Islet precursor cell (in vitro differentiated cells): ENCODE results near the gene TMEM52B.
"Not testable (repeated sequence)": the region's sequence is repeated elsewhere in the genome, so short reads cannot be mapped to it uniquely, and the experiment has no call there.

Experiments used
- DNase-seq: peaks from one replicate; pipeline ENCODE4 v3.0.0-alpha.2; 2018

Gene TMEM52B

GRCh38 chr12:10211940-10212738 lies 33.3 kb downstream of the TMEM52B start:
- DNase-seq, result peak; percentile 99

GRCh38 chr12:10212739-10213131 lies 33.9 kb downstream of the TMEM52B start, which contains the start of gene GABARAPL1:
TSS of gene GABARAPL1 (plus strand) at chr12:10212877. CDS start at chr12:10213130, 253 bp downstream.
- peak; percentile 93 for DNase-seq

GRCh38 chr12:10213168-10214135 lies 34.6 kb downstream of the TMEM52B start:
- DNase-seq, result peak; percentile 84

GRCh38 chr12:10214136-10214894 lies 35.5 kb downstream of the TMEM52B start:
- DNase-seq, result peak; percentile 57

- DNase-seq, result no peak
Measured at GRCh38 chr12:10214895-10215267, 36.0 kb downstream of the TMEM52B start.

GRCh38 chr12:10215436-10215835 lies 36.6 kb downstream of the TMEM52B start:
- DNase-seq, result no peak

- peak; percentile 39 for DNase-seq
Measured at GRCh38 chr12:10215946-10216345, 37.1 kb downstream of the TMEM52B start.

- no peak for DNase-seq
Measured at GRCh38 chr12:10218021-10218420, 39.2 kb downstream of the TMEM52B start.

GRCh38 chr12:10220398-10221077 lies 41.7 kb downstream of the TMEM52B start:
- DNase-seq, result peak; percentile 36

- no peak for DNase-seq
Measured at GRCh38 chr12:10221846-10222245, 43.0 kb downstream of the TMEM52B start.

- no peak for DNase-seq
Measured at GRCh38 chr12:10223208-10223607, 44.4 kb downstream of the TMEM52B start.

GRCh38 chr12:10225426-10225825 lies 46.6 kb downstream of the TMEM52B start:
- DNase-seq, result not testable (repeated sequence)

- DNase-seq, result no peak
Measured at GRCh38 chr12:10226086-10226485, 47.3 kb downstream of the TMEM52B start.

GRCh38 chr12:10226731-10227130 lies 47.9 kb downstream of the TMEM52B start:
- no peak for DNase-seq

- DNase-seq, result no peak
Measured at GRCh38 chr12:10227648-10228047, 48.8 kb downstream of the TMEM52B start.

- DNase-seq, result no peak
Measured at GRCh38 chr12:10234562-10234961, 55.7 kb downstream of the TMEM52B start.

GRCh38 chr12:10235761-10236631 lies 57.2 kb downstream of the TMEM52B start:
- no peak for DNase-seq

GRCh38 chr12:10236720-10237119 lies 57.9 kb downstream of the TMEM52B start:
- no peak for DNase-seq

GRCh38 chr12:10238526-10238925 lies 59.7 kb downstream of the TMEM52B start:
- no peak for DNase-seq

GRCh38 chr12:10241290-10241689 lies 62.5 kb downstream of the TMEM52B start:
- no peak for DNase-seq
